C1 segment of cervical spinal cord (tissue), 14 donors: ENCODE data around the gene INSL3.

Source experiments
- DNase-seq, 14 donors: peaks; one replicate each; lab custom pipeline; 2025; lab: John Stamatoyannopoulos, UW

Gene INSL3

DNA sequence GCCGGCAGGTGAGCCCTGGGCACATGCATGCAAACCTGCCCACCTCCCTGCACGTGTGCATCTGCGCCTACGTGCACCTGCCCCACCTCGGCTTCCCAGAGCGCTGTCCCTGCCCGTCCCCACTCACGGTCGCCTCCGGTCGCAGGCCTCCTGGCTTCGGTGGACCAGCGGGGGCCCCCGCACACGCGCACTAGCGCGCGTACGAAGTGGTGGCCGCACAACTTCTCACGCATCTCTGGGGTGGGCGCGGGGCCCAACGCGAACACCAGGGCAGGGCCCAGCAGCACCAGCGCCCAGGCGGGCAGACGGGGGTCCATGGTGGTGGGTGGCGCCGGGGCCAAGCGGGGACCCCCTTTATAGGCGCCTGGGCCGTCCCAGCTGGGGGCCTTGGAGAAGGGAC lies at the start of gene INSL3:
TSS of gene INSL3 (minus strand) at position 330 of the 400 bp plus-strand sequence. CDS start at position 317, 13 bp downstream.
- DNase-seq = no peak

GRCh38 chr19:17869114-17869608 lies 47.8 kb upstream of the INSL3 start:
- no peak for DNase-seq

- no peak for DNase-seq
Measured at GRCh38 chr19:17868669-17869068, 47.4 kb upstream of the INSL3 start.

DNA sequence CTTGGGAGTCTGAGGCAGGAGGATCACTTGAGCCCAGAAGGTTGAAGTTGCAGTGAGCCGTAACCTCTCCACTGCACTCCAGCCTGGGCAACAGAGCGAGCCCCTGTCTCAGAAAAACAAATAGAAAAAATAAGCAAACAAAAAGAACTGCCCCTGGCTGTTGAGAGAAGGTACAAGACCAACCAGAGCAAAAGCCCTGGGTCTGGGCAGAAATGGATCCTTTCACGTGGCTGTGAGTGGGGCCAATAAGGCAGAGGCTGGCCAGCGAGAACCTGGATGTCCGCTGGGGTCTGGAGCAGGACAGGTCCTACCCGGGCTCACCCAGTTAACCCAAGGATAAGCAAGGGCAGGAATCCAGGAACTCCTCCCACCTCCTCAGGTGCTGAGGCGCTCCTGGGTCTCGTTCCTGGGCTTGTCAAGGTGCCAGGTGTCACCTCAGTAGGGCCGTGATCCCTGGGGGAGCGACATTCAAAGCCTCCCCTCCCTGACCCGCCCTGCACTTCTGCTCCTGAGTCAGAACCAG lies 45.7 kb upstream of the INSL3 start:
- no peak for DNase-seq

- no peak for DNase-seq
Measured at GRCh38 chr19:17866312-17866963, 45.1 kb upstream of the INSL3 start.

GRCh38 chr19:17865364-17866311 lies 44.3 kb upstream of the INSL3 start:
- no peak for DNase-seq

GRCh38 chr19:17863520-17864182 lies 42.3 kb upstream of the INSL3 start:
- DNase-seq = peak in 1 of 14 donors; percentile 58

DNA sequence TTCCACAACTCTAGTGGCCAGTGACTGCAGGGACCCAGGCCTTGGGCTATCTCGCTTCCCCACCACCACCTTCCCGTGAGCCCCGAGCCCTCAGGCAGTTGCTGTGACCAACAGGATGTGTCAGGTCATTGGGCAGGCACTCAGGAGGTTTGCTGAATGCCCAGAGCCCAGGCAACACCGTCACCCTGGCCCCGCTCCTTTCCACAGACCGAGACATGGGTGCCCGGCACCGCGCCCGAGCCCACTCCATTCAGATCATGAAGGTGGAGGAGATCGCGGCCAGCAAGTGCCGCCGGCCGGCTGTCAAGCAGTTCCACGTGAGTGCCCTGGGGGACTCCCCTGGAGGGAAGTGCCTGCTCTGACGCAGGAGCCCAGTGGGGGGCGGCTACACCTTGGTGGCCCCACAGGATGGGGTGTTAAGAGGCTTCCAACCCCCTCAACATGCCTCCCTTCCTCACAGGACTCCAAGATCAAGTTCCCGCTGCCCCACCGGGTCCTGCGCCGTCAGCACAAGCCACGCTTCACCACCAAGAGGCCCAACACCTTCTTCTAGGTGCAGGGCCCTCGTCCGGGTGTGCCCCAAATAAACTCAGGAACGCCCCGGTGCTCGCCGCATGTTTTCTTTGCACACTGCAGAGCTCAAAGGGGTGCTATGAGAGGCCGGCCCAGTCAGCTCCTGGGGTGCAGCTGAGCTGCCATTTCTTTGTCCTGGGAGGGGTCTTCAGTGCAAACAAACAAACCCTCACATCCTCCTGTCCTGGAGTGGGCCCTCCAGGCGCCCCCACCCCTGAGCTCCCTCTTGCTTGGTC lies 41.6 kb upstream of the INSL3 start:
- DNase-seq = no peak

DNA sequence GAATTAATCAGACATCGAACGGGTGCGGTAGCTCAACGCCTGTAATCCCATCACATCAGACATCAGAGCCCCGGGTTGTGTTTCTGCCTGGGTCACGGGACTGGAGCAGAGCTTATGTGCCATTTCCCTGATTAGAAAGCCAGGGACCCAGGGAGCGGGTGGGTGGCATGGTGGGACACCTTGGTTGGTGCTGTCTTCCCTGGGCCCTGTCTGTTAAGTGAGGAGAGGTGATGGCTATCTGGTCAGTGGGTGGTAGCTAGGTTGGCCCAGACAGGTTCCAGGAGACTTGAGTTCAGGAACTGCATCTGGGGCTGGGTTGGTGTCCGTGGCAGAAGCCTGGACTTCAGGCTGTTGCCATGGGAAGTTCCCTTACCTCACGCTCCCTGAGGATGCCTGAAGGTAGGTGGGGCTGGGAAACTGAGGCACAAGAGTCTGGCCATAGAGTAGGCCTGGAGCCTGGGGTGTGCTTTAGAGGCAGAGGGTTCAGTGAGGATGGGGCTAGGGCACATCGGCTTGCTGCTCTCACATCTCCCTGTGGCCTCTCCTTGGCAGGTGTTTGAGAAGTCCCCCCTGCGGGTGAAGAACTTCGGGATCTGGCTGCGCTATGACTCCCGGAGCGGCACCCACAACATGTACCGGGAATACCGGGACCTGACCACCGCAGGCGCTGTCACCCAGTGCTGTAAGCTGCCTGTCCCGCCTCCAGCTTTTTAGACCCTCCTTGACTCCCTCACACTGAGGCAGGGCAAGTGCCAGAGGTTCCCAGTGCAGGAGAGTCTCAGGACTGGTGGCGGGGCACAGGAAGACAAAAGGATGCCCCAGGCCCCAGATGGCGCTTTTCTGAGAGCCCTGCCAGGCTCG lies 40.5 kb upstream of the INSL3 start:
- no peak for DNase-seq

- DNase-seq = no peak
Measured at GRCh38 chr19:17860993-17861360, 39.7 kb upstream of the INSL3 start.

DNA sequence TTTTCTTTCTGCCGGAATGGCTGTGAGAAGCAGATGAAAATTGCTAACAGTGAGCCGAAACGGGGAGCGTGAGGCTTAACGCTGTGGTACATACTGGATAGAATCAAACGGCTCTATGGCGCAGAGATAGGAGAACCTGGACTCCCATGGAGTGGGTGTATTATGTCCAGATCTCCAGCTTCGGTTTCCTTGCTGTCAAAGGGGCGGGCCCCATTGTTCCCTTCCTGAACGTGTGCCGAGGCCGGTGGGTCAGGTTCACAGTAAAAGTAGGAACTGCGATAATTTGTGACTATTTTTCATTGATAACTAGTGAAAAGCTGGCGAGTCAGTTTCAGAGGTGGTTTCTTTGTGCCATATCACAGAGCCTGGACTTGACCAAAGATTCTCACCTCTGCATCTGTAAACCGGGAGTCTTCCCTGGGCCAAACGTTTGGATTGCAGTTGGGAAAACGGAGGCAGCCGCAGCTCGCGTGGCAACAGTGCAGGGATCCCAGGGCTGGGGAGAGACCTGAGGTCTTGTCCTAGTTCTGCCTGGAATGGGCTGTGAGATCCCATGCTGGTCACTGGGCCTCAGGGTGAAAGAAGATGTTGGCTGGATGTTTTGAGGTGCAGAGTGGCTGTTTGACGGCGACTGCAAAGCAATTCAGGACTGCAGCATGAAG lies 39.1 kb upstream of the INSL3 start:
- DNase-seq = no peak

GRCh38 chr19:17859533-17860330 lies 38.4 kb upstream of the INSL3 start, which contains the start of gene RPL18A:
Gene RPL18A, plus strand, starts transcription at chr19:17859910. Its CDS starts 47 bp downstream, at chr19:17859957.
- DNase-seq = peak; percentile 90 to 100 (median 98)

GRCh38 chr19:17855280-17856152 lies 34.2 kb upstream of the INSL3 start:
- DNase-seq = peak; percentile 7 to 80 (median 55)

DNA sequence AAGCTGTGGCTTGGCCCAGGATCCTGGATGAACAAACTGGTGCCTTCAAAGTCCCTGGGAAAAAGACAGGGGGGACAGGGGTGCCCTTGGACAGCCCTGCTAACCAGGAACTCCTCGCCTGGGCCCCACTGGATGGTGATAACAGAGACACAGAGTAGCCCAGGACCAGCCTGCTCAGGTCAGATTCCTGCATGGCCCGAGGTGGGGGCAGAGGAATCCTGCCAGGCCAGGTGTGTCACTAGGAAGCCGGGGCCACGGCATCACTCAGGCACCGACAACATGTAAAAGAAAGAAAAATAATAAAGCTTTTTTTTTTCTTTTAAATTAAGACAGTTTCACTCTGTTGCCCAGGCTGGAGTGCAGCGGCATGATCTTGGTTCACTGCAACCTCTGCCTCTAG lies 32.7 kb upstream of the INSL3 start:
- no peak for DNase-seq

DNA sequence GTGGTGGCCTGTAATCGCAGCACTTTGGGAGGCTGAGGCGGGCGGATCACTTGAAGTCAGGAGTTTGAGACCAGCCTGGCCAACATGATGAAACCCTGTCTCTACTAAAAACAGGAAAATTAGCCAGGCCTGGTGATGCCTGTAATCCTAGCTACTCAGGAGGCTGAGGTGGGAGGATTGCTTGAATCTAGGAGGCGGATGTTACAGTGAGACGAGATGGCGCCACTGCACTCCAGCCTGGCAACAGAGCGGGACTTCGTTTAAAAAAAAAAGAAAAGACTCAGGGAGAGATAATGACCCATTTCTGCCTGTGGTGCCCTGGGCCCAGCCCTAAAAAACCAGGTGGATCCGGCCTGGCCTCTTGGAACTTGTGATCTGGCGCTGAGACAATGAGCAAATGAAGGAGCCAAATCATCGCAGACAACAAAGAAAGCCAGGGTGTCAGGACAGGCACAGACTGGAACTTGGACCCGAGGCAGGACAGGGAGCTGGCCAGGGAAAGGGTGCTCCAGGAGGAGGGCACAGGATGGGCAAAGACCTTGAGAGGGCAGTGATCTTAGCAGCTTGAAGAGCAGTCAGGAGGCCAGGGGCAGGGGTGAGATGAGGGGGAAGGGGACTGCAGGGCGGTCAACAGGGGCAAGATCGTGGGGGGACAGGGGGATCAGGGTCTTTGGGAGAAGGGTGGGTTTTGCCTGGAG lies 27.4 kb upstream of the INSL3 start:
- peak in 1 of 14 donors; percentile 19 for DNase-seq

- peak in 9 of 14 donors; percentile 16 to 73 (median 37) for DNase-seq
Measured at GRCh38 chr19:17847538-17848366, 26.4 kb upstream of the INSL3 start, which contains the start of gene JAK3. Gene JAK3, minus strand, starts transcription at chr19:17847982. Its CDS starts 3,565 bp downstream, at chr19:17844417.
